Measurements from ENCODE around the gene YIPF4.
A peak's percentile ranks its signal among the peaks of the same experiment; 100 is the strongest.

DNA sequence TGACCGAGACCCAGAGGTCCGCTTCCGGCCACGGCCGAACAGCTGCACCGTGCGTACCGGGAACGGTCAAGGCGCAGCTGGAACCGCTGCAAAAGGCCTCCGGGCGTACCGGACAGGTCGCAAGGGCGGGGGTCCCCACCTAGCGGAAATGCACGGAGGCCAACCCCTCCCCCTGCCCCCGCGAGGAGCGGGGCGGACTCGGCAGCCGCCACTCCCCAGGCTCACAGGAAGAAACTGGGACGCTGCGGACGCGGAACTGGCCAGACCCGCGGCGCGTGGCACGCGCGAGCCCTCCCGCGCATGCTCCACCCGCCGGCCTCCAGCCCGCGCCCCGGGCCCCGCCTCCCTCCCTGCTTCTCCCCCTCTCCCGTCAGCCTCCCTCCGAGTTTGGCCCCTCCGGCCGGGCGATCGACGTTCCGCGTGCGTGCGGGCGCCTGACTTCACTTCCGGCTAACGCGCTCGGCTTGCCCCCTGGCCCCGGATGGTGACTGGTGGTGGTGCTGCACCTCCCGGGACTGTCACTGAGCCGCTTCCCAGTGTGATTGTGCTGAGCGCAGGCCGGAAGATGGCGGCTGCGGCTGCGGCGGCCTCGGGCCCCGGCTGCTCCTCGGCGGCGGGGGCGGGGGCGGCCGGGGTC, 79.1 kb downstream of the YIPF4 start, which contains the start of gene BIRC6:
- TF ChIP-seq EZH2 (IDR thresholded peaks at IDR 0.05) (no peak), POLR2AphosphoS5 (IDR thresholded peaks at IDR 0.05; ENCODE audit: borderline replicate concordance, low read depth, low read length) (peak; percentile 91)

Data from SK-N-MC (cell line).